Tongue (tissue), 2 donors: ENCODE data around the gene UPK3A. TPM values are rescaled to one million over a fixed set of nuclear protein-coding genes. Genes with fewer than 3 reads are reported as not detected.
A peak's percentile ranks its signal among the peaks of the same experiment; 100 is the strongest.
"Not testable (repeated sequence)": the region's sequence is repeated elsewhere in the genome, so short reads cannot be mapped to it uniquely, and the experiment has no call there.

Source experiments
- DNase-seq: peaks from one replicate; pipeline ENCODE4 v3.0.0-alpha.2; 2015
- total RNA-seq: library from RNA; depleted of rRNA; stranded (reverse); fragments of >200 nt; gene quantifications from one replicate; pipeline ENCODE4 v1.2.3, GENCODE V29; 2014

UPK3A gene
- total RNA-seq, 1 donor from 2014 or later, result not detected

GRCh38 chr22:45257941-45258340 lies 26.8 kb upstream of the UPK3A start:
- DNase-seq, result not testable (repeated sequence)

- no peak for DNase-seq
Measured at GRCh38 chr22:45259754-45260394, 24.9 kb upstream of the UPK3A start.

GRCh38 chr22:45260395-45260759 lies 24.4 kb upstream of the UPK3A start:
- DNase-seq, result not testable (repeated sequence)

DNA sequence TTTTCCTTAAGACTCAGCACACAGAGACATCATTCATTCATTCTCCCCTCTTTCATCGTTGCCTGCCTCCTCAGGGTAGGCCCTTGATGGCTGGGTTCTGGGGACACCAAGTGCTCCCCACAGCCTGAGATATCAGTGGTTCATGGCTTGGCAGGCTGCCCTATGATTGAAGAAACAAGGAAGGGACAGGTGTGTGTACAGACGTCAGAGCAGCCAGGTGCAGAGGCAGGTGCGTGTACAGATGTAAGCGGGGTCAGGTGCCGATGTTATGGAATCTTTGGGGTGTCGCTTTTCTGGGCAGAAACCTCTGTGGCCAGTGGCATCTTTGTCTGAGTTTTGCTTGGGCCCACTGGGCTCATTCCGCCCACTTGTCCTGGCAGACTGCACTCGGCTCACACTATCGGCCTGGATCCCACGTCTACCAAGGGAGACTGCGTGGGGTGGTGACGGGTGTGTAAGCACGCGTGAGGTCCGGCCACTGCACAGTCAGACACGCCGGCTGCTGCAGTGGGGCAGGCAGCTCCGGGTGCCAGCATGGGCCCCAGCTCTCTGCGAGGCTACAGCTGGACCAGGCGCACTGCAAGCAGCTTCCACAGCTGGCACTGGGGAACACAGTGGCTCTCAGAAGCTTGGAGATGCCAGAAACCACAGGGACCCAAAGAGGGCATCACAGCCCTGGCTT lies 23.2 kb upstream of the UPK3A start:
- no peak for DNase-seq

GRCh38 chr22:45262195-45262930 lies 22.4 kb upstream of the UPK3A start:
- DNase-seq, result no peak

DNA sequence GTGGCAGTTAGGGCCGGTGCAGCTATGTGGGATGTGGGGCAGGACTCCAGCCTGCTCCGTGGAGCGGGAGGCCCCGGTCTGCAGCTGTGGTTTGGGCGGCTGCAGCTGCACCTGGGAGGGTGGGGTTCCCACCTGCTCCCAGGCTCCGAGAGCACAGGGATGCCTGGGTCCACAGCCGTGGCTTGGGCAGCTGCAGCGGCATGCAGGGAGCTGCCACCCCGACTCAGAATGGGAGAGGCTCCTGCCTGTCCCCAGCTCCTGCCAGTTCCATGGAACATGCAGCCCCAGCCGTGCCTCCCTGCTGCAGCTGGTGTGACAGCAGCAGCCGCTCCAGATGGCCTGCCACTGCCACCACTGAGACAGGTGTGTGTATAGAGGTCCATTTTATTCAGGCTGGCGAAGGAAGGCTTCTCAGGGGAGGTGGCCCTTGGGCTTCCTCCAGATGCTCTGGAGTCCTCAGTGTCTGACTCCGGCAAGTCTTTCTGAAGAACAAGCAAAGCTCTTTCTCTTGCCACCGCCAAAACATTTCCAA lies 21.8 kb upstream of the UPK3A start:
- DNase-seq, result peak; percentile 75

GRCh38 chr22:45263463-45264269 lies 21.1 kb upstream of the UPK3A start:
- peak; percentile 74 for DNase-seq

GRCh38 chr22:45265535-45265934 lies 19.2 kb upstream of the UPK3A start:
- no peak for DNase-seq

DNA sequence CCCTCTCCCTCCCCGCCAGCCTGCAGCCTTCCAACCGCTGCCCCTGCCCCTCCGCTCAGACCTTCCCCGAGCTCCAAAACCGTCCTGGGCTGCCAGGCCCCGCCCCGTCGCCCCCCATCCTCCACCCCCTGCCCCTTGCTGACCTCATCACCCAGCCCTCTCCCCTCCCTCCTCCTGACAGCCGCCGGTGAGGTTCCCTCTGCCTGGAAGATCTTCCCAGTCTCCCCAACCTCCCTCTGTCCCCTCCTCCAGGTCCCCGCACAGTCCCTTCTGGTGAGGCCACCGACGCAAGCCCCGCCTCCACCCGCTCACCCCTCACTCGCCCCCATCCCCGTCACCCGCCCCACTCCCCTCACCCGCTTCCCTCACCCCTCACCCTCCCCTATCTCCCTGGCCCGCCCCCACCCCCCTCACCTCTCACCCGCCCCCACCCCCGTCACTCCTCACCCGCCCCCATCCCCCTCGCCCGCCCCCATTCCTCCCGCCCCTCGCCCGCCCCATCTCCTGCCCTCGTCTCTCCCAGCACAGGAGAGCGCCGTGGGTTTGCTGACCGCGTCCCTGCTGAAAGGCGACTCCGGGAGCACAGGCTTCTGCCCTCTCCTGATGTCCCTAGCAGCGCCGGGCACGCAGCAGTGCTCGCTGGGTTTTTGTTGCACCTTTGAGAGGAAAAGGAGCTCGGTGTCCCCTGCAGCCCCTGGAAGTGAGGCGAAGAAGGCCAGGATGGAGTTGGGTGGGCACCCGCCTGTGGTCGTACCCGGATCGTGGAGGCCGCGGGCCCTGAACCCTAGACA lies 16.4 kb upstream of the UPK3A start:
- DNase-seq, result peak; percentile 41

DNA sequence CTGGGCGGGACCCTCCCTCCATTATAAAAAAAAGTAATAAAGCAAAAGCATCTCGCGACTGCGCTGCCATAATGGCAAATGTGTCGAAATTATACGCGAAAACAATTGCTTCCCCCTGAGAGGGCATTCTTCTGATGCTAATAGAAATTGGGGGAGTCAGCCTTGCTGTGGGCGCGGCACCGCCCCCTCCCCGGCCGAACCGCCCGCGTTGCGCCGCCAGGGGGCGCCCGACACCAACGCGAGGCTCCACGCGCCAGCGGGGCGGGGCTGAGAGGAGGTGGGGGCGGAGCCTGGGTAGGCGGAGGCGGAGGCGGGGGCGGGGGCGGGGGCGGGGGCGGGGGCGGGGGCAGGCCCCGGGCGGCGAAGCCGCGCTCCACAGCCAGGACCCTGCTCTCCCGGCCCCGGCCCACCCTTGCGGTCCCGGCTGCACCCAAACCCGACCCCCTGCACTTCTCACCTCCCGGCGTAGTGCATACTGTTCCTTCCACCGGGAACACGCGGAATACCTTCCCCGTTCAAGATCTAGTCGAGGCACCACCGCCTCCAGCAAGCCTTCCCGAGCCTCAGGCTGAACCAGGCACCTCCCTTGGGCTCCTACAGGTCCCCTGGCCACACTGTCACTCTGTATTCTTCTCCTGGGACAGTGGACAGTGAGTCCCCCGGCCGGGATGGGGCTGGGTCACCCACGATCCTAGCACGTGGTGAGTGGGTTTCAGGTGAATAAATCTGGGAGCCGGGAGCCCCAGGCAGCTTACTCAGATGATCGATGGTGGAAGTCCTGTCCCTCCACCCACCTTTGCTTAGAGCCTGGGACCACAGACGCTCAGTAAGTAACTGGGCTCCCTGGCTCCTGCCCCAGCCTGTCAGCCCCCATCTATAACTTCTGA lies 15.5 kb upstream of the UPK3A start:
- DNase-seq, result peak; percentile 92

- DNase-seq, result no peak
Measured at GRCh38 chr22:45270095-45271020, 14.4 kb upstream of the UPK3A start.

DNA sequence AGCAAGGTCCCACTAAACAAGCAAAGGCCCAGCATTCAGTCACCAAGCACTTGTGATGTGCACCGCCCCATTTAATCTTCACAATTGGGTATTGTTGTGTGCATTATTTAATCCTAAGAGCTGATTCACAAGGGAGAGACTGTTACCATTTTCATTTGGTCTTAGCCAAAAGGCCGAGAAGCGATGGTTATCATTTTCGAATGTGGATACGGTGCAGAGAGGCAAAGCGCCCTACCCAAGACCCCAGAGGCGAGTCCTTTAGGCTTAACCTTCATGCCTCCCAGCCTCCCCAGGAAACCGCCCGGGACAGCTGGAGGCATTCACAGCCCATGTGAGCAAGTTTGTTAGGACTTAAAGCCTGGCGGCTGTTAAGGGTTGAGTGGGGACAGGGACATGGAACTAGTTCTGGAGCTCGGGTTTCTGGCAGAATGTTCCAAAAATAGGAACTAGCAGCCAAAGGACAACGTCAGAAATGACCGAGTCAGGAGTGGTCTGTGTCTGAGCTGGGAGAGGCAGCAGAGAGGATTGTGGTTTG lies 13.0 kb upstream of the UPK3A start:
- peak; percentile 93 for DNase-seq

- no peak for DNase-seq
Measured at GRCh38 chr22:45272498-45272897, 12.3 kb upstream of the UPK3A start.

DNA sequence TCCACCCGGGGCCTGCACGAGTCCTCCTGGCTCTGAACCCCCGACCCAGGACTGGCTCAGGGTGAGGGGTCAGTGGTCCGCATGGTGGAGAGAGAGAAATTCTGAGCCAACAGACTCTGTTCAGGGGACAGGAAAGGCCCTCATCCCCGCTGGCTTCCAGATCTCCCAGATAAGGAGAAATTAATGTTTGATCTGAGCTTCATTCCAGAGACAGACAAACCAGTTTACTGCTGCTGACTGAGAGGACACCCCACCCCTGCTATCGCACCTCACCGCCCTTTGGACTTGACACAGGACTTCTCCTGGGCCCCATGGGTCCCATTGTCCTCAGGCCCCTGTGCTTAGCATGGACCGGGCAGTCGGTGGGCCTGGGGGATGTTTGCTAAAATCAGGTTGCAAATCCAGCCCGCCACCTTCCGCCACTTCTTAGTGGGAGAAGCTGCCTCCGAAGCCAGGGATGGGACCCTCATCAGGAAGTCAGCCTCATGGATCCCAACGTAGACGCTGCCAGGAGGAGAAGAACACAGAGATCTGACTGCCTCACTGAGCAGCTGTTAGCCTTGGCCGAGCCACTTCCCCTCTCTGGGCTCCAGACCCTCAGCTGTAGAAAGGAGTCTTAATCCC lies 11.2 kb upstream of the UPK3A start:
- no peak for DNase-seq

DNA sequence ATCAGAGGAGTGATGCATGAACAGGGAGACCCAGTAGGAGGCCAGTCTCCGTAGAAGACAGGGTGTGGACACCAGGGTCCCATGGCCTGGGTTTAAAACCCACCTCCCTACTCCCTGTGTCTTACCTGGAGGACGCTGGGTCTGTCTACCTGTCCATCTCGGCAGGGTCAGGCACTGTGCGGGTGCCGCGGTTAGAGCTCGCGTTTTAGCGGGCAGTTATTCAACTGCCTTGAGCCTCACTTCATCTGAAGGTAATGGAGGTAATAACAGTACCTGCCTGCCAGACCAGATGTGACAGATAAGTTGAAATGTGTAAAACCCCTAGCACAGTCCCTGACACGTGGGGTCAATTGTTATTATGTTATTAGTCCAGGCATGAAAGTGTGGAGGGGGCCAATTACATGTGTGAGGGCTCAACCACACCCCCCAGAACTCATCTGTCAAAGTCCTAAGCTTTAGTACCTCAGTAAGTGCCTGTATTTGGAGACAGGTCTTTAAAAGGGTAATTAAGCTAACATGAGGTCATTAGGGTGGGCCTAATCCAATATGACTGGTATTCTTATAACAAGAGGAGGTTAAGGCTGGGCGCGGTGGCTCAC lies 8.1 kb upstream of the UPK3A start:
- no peak for DNase-seq

- not testable (repeated sequence) for DNase-seq
Measured at GRCh38 chr22:45277720-45278119, 7.0 kb upstream of the UPK3A start.

DNA sequence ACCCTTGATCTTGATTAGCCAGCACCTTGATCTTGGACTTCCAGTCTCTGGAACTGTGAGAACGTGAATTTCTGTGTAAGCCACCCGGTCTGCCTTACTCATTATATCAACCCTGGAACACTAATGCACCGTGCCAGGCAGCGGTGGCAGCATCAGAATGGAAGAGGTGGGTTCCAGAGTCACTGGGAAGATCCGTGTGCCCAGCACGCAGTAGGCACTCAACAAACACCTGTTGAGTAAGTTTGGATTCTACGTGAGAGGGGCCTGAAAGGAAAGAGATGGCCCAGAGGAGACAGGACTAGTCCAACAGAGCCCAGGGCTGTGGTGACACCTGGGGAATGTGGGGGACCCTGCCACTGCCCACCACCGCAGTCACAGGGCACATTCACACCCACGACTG lies 6.6 kb upstream of the UPK3A start:
- no peak for DNase-seq

DNA sequence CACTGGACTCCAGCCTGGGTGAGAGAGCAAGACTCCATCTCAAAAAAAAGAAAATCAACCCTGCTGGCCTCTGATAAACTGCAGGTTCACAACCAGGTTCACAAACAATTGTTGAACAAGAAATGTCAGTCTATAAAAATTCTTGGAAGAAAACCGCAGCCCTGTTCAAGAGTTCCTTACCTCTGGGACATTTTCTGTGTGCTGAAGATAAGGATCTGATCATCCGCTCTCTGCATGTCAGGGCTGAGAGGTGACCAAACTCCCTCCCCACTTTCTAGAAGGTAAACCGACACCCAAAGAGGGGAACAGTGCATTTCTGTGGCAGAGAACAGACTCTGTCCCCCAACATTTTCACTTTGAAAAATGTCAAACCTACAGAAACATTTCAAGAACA lies 4.2 kb upstream of the UPK3A start:
- no peak for DNase-seq
